Cardiac muscle cell (in vitro differentiated cells and primary cell): ENCODE results near the gene C1orf74. TPM values are rescaled to one million over a fixed set of nuclear protein-coding genes. Genes with fewer than 3 reads are reported as not detected.

ENCODE experiments used
- DNase-seq, 2 donors: peaks; one replicate each; pipeline versions ENCODE4 v3.0.0 to v3.0.0-alpha.2; 2010 to 2017; ENCODE audit warnings: low read depth in 1 of 2, low spot score in 1 of 2
- H3K27ac ChIP-seq: fragments of 200-600 bp; sonication (generic); 2 replicates; pipeline ENCODE4 v1.5.1; 2016
- H3K27me3 ChIP-seq: fragments of 200-600 bp; sonication (generic); 2 replicates; pipeline ENCODE4 v1.6.0; 2016; ENCODE audit warnings: control low read depth
- H3K36me3 ChIP-seq: fragments of 200-600 bp; sonication (generic); 2 replicates; pipeline ENCODE4 v1.5.1; 2016; ENCODE audit warnings: control low read depth
- H3K4me1 ChIP-seq: fragments of 200-600 bp; sonication (generic); 2 replicates; pipeline ENCODE4 v1.8.1; 2017; ENCODE audit warnings: low read depth, mild to moderate bottlenecking, mixed run types
- H3K4me3 ChIP-seq: fragments of 200-600 bp; sonication (generic); 2 replicates; pipeline ENCODE4 v1.5.1; 2016; ENCODE audit warnings: mild to moderate bottlenecking
- H3K9me3 ChIP-seq: fragments of 200-600 bp; sonication (generic); 2 replicates; pipeline ENCODE4 v1.5.1; 2017; ENCODE audit warnings: low read depth, mild to moderate bottlenecking, control low read depth
- polyA plus RNA-seq: library from polyadenylated mRNA; unstranded; fragments of >200 nt; fragmentation: Nextera tagmentation; extraction: Ambion mirVana; gene quantifications from 2 replicates; pipeline ENCODE4 v1.2.1, GENCODE V29; 2016
- total RNA-seq: library from RNA; depleted of rRNA; stranded (reverse); fragments of >200 nt; gene quantifications from 2 replicates; pipeline ENCODE4 v1.2.3, GENCODE V29; 2016
- TF ChIP-seq, protein P1 (sequence below): IDR thresholded peaks from 2 replicates; pipeline ENCODE4 v1.5.1; 2012; ENCODE audit warnings: low read depth, mild to moderate bottlenecking, low read length

C1orf74 gene
- total and polyA plus RNA-seq, 2 experiments from 2014 or later: 3.6 to 4.4 TPM

DNA sequence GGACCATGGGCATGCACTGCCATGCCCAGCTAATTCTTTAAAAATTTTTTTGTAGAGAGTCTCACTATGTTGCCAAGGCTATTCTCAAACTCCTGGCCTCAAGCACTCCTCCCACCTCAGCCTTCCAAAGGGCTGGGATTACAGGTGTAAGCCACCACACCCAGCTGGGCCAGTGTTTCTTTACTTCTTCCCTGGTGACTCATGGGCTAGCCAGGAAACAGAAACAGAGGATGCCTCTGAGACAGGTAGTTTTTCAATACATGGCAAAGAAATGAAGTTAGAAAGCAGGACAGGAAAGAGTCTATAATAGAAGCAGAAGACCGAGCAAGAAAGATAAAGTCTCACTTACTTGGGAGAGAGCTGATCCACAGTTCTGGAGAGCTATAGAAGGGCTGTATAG lies 7.6 kb upstream of the C1orf74 start:
- Histone ChIP-seq H3K27ac (no peak overlapping the region), H3K9me3 (no peaks in the 10 kb centered on the region), H3K36me3 (no peaks in the 10 kb centered on the region), H3K4me1 (peaks cover 11% of the 10 kb centered on the region), H3K4me3 (no peak overlapping the region), H3K27me3 (peaks cover 50% of the 10 kb centered on the region)
- TF ChIP-seq, protein P1, sequence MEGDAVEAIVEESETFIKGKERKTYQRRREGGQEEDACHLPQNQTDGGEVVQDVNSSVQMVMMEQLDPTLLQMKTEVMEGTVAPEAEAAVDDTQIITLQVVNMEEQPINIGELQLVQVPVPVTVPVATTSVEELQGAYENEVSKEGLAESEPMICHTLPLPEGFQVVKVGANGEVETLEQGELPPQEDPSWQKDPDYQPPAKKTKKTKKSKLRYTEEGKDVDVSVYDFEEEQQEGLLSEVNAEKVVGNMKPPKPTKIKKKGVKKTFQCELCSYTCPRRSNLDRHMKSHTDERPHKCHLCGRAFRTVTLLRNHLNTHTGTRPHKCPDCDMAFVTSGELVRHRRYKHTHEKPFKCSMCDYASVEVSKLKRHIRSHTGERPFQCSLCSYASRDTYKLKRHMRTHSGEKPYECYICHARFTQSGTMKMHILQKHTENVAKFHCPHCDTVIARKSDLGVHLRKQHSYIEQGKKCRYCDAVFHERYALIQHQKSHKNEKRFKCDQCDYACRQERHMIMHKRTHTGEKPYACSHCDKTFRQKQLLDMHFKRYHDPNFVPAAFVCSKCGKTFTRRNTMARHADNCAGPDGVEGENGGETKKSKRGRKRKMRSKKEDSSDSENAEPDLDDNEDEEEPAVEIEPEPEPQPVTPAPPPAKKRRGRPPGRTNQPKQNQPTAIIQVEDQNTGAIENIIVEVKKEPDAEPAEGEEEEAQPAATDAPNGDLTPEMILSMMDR: no peak
- DNase-seq: no peak

GRCh38 chr1:209790286-209791193 lies 6.2 kb upstream of the C1orf74 start:
- TF ChIP-seq, protein P1: no peak
- H3K27me3 ChIP-seq: peaks cover 64% of the 10 kb centered on the region
- no peaks in the 10 kb centered on the region for H3K4me1 ChIP-seq

GRCh38 chr1:209789245-209789644 lies 4.9 kb upstream of the C1orf74 start:
- Histone ChIP-seq H3K27me3 (peaks cover 65% of the 10 kb centered on the region), H3K27ac (no peak overlapping the region), H3K36me3 (no peaks in the 10 kb centered on the region), H3K4me3 (no peak overlapping the region), H3K4me1 (peaks cover 3% of the 10 kb centered on the region), H3K9me3 (no peaks in the 10 kb centered on the region)
- TF ChIP-seq, protein P1: no peak
- DNase-seq: no peak

More at GRCh38 chr1:209790286-209791193, 6.2 kb upstream of the C1orf74 start:
- Histone ChIP-seq H3K4me3 (no peak overlapping the region), H3K9me3 (no peaks in the 10 kb centered on the region), H3K27ac (no peak overlapping the region), H3K36me3 (no peaks in the 10 kb centered on the region)
- DNase-seq: no peak

- H3K36me3 ChIP-seq: no peaks in the 10 kb centered on the region
- peaks cover 12% of the 10 kb centered on the region for H3K4me1 ChIP-seq
- H3K27ac ChIP-seq: no peak overlapping the region
- DNase-seq: peak in 1 of 2 donors; percentile 30
- H3K4me3 ChIP-seq: no peak overlapping the region
- no peaks in the 10 kb centered on the region for H3K9me3 ChIP-seq
- H3K27me3 ChIP-seq: peaks cover 65% of the 10 kb centered on the region
- TF ChIP-seq, protein P1: no peak
Observed at GRCh38 chr1:209787551-209787950, 3.2 kb upstream of the C1orf74 start.

- H3K27me3 ChIP-seq: peaks cover 53% of the 10 kb centered on the region
- H3K27ac ChIP-seq: no peak overlapping the region
- H3K4me1 ChIP-seq: peaks cover 12% of the 10 kb centered on the region
- DNase-seq: no peak
- H3K9me3 ChIP-seq: no peaks in the 10 kb centered on the region
- no peak overlapping the region for H3K4me3 ChIP-seq
- TF ChIP-seq, protein P1: no peak
- no peaks in the 10 kb centered on the region for H3K36me3 ChIP-seq
Observed at GRCh38 chr1:209786146-209786545, 1.8 kb upstream of the C1orf74 start.
